ENCODE measurements around the gene ATL3. TPM values are rescaled to one million over a fixed set of nuclear protein-coding genes. Genes with fewer than 3 reads are reported as not detected.
"Not testable (repeated sequence)": the region's sequence is repeated elsewhere in the genome, so short reads cannot be mapped to it uniquely, and the experiment has no call there.

Gene ATL3
- total RNA-seq, 1 experiment from 2014 or later: 55.1 TPM

DNA sequence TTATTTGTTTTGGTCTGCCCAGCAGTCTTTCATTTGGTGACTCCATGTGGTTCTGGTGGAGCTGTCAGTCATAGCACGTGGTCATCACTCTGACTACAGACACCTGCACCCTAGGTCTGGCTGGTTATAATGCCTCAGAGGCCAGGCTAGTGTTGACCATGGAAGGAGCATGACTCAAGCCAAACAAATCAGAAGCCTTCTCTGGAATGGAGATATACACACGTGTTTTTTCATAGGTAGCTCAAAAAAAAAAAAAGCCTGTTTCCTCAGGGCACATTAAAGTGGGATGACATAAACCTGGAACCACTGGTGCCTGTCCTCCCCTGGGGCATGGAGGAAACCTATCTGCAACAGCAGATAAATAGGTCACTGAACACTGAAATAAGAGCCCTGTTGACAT lies 48.9 kb downstream of the ATL3 start:
- peak overlapping the region; percentile 69 for H3K27ac Mint-ChIP-seq (ENCODE audit: unreplicated experiment)
- H3K27me3 Mint-ChIP-seq (ENCODE audit: insufficient read depth, unreplicated experiment): no peaks in the 10 kb centered on the region
- peaks cover 41% of the 10 kb centered on the region for H3K4me1 Mint-ChIP-seq (ENCODE audit: low read depth, unreplicated experiment)
- ChIA-PET CTCF (interaction anchor here (0.7 to 1.4 kb wide), 4 partner anchors 14 to 222 kb away, joined by 3 to 11 read pairs (median 3); no protein-coding TSS in a partner anchor), POLR2A (interaction anchor here (0.6 to 1.0 kb wide), 5 partner anchors 21 to 88 kb away, joined by 3 to 4 read pairs (median 3); partner anchors contain the start of genes PLAAT2 and RTN3)
- intact Hi-C loops (cut with micrococcal nuclease; ENCODE audit: unreplicated experiment): loop anchor here (2.0 to 5.0 kb wide), 2 partner anchors 95 to 132 kb away; partner anchors contain the start of gene PLAAT5
- H3K9me3 ChIP-seq: no peaks in the 10 kb centered on the region
- no peaks in the 10 kb centered on the region for H3K36me3 ChIP-seq (ENCODE audit: control insufficient read depth, insufficient read depth, low read length)
- H3K27me3 ChIP-seq (replicated peaks; ENCODE audit: control insufficient read depth, insufficient read depth, low read length): no peaks in the 10 kb centered on the region
- H3K4me3 ChIP-seq (ENCODE audit: low read depth, low read length): no peak overlapping the region
- no TSS peak for BruUV-seq (replicated peaks)
- TF ChIP-seq, protein P1, sequence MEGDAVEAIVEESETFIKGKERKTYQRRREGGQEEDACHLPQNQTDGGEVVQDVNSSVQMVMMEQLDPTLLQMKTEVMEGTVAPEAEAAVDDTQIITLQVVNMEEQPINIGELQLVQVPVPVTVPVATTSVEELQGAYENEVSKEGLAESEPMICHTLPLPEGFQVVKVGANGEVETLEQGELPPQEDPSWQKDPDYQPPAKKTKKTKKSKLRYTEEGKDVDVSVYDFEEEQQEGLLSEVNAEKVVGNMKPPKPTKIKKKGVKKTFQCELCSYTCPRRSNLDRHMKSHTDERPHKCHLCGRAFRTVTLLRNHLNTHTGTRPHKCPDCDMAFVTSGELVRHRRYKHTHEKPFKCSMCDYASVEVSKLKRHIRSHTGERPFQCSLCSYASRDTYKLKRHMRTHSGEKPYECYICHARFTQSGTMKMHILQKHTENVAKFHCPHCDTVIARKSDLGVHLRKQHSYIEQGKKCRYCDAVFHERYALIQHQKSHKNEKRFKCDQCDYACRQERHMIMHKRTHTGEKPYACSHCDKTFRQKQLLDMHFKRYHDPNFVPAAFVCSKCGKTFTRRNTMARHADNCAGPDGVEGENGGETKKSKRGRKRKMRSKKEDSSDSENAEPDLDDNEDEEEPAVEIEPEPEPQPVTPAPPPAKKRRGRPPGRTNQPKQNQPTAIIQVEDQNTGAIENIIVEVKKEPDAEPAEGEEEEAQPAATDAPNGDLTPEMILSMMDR (IDR thresholded peaks at IDR 0.05; ENCODE audit: insufficient read depth in 1 of 2, low read depth in 1 of 2, low read length in 1 of 2, severe bottlenecking in 1 of 2, unreplicated experiment in 1 of 2): no peak
- peak; percentile 77 to 86 for DNase-seq
- H3K9me3 Mint-ChIP-seq (ENCODE audit: unreplicated experiment): no peaks in the 10 kb centered on the region
- peaks cover 53% of the 10 kb centered on the region for H3K4me1 ChIP-seq
- H3K4me3 Mint-ChIP-seq (ENCODE audit: unreplicated experiment): no peak overlapping the region
- peaks cover 27% of the 10 kb centered on the region for H3K36me3 Mint-ChIP-seq (ENCODE audit: insufficient read depth, unreplicated experiment)

DNA sequence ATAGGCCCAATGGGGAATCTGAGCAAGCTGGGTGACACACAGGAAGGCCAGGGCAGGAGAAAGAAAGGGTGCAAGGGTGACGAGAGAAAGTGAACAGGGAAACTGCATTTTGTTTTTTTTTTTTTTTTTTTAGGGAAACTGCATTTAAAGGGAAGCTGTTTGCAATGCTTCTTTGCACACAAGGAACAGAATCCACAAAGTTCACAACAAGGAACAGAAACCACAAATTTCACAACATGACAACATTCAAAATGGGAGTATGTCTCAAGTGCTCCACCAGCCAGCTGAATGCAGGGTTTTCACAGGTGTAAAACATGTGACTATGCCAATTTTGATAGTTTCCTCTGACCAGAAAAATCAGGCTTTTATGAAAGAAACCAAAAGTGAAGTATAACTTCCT lies 50.1 kb downstream of the ATL3 start:
- Histone ChIP-seq H3K4me3 (ENCODE audit: low read depth, low read length) (no peak overlapping the region), H3K9me3 (no peaks in the 10 kb centered on the region), H3K4me1 (peaks cover 51% of the 10 kb centered on the region), H3K36me3 (ENCODE audit: control insufficient read depth, insufficient read depth, low read length) (no peaks in the 10 kb centered on the region), H3K27me3 (replicated peaks; ENCODE audit: control insufficient read depth, insufficient read depth, low read length) (no peaks in the 10 kb centered on the region)
- no peaks in the 10 kb centered on the region for H3K9me3 Mint-ChIP-seq (ENCODE audit: unreplicated experiment)
- DNase-seq: no peak
- BruUV-seq (replicated peaks): no TSS peak
- peaks cover 44% of the 10 kb centered on the region for H3K4me1 Mint-ChIP-seq (ENCODE audit: low read depth, unreplicated experiment)
- ChIA-PET POLR2A (no interaction called here), CTCF (no interaction called here)
- TF ChIP-seq, protein P1 (IDR thresholded peaks at IDR 0.05; ENCODE audit: insufficient read depth in 1 of 2, low read depth in 1 of 2, low read length in 1 of 2, severe bottlenecking in 1 of 2, unreplicated experiment in 1 of 2): no peak
- peak overlapping the region; percentile 55 for H3K27ac Mint-ChIP-seq (ENCODE audit: unreplicated experiment)
- no peak overlapping the region for H3K4me3 Mint-ChIP-seq (ENCODE audit: unreplicated experiment)
- H3K27me3 Mint-ChIP-seq (ENCODE audit: insufficient read depth, unreplicated experiment): no peaks in the 10 kb centered on the region
- peaks cover 27% of the 10 kb centered on the region for H3K36me3 Mint-ChIP-seq (ENCODE audit: insufficient read depth, unreplicated experiment)
- intact Hi-C loops (cut with micrococcal nuclease; ENCODE audit: unreplicated experiment): loop anchor here (5.0 kb wide), 1 partner anchor 94 kb away; no protein-coding TSS in a partner anchor

DNA sequence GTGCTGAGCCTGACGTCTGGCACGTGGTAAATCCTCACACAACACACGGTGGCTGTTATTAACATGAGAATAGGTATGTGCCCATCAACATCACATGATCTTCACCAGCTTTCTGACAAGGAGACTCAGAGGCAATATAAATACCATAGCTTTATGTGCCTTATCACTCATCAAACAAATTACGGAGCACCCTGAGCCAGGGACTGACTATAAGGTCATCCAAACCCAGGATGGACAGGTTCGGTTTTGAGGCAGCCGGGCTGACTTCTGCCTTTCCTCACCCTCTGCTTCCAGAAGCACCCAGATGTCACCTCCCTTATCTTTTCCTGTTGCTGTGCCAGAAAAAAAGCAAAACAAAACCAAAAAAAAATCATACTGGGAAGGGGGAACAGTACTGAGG lies 51.2 kb downstream of the ATL3 start:
- Histone ChIP-seq H3K27me3 (replicated peaks; ENCODE audit: control insufficient read depth, insufficient read depth, low read length) (no peaks in the 10 kb centered on the region), H3K9me3 (no peaks in the 10 kb centered on the region), H3K4me1 (peaks cover 51% of the 10 kb centered on the region), H3K4me3 (ENCODE audit: low read depth, low read length) (no peak overlapping the region), H3K36me3 (ENCODE audit: control insufficient read depth, insufficient read depth, low read length) (no peaks in the 10 kb centered on the region)
- H3K4me3 Mint-ChIP-seq (ENCODE audit: unreplicated experiment): peak overlapping the region; percentile 44
- H3K4me1 Mint-ChIP-seq (ENCODE audit: low read depth, unreplicated experiment): peaks cover 44% of the 10 kb centered on the region
- no peaks in the 10 kb centered on the region for H3K9me3 Mint-ChIP-seq (ENCODE audit: unreplicated experiment)
- TF ChIP-seq, protein P1 (IDR thresholded peaks at IDR 0.05; ENCODE audit: insufficient read depth in 1 of 2, low read depth in 1 of 2, low read length in 1 of 2, severe bottlenecking in 1 of 2, unreplicated experiment in 1 of 2): no peak
- DNase-seq: peak; percentile 70 to 76
- peak overlapping the region; percentile 55 for H3K27ac Mint-ChIP-seq (ENCODE audit: unreplicated experiment)
- no TSS peak for BruUV-seq (replicated peaks)
- POLR2A ChIA-PET: interaction anchor here (0.7 kb wide), 1 partner anchor 622 kb away, joined by 3 read pairs; no protein-coding TSS in a partner anchor
- CTCF ChIA-PET: interaction anchor here (0.8 to 1.2 kb wide), 2 partner anchors 91 to 326 kb away, joined by 3 to 5 read pairs; no protein-coding TSS in a partner anchor
- intact Hi-C loops (cut with micrococcal nuclease; ENCODE audit: unreplicated experiment): loop anchor here (5.0 kb wide), 1 partner anchor 93 kb away; no protein-coding TSS in a partner anchor
- H3K36me3 Mint-ChIP-seq (ENCODE audit: insufficient read depth, unreplicated experiment): peaks cover 20% of the 10 kb centered on the region
- no peaks in the 10 kb centered on the region for H3K27me3 Mint-ChIP-seq (ENCODE audit: insufficient read depth, unreplicated experiment)

DNA sequence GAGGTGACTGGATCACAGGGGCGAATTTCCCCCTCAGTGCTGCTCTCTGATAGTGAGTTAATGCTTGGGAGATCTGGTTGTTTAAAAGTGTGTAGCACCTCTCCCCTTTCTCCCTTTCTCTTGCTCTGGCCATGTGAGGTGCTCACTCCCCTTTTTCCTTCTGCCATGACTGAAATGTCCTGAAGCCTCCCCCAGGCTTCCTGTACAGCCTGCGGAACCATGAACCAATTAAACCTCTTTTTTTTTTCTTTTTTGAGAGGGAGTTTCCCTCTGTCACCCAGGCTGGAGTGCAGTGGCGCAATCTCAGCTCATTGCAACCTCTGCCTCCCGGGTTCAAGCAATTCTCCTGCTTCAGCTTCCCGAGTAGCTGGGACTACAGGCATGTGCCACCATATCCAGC lies 53.5 kb downstream of the ATL3 start:
- POLR2A ChIA-PET; H3K9me3 Mint-ChIP-seq (ENCODE audit: unreplicated experiment); DNase-seq; BruUV-seq (replicated peaks); H3K27me3 Mint-ChIP-seq (ENCODE audit: insufficient read depth, unreplicated experiment); H3K4me3 ChIP-seq (ENCODE audit: low read depth, low read length); H3K9me3 ChIP-seq; intact Hi-C loops (cut with micrococcal nuclease; ENCODE audit: unreplicated experiment); H3K27me3 ChIP-seq (replicated peaks; ENCODE audit: control insufficient read depth, insufficient read depth, low read length); H3K36me3 ChIP-seq (ENCODE audit: control insufficient read depth, insufficient read depth, low read length): not testable (repeated sequence)
- peaks cover 34% of the 10 kb centered on the region for H3K4me1 ChIP-seq
- peaks cover 17% of the 10 kb centered on the region for H3K36me3 Mint-ChIP-seq (ENCODE audit: insufficient read depth, unreplicated experiment)
- H3K27ac Mint-ChIP-seq (ENCODE audit: unreplicated experiment): peak overlapping the region; percentile 42
- peaks cover 31% of the 10 kb centered on the region for H3K4me1 Mint-ChIP-seq (ENCODE audit: low read depth, unreplicated experiment)
- peak overlapping the region; percentile 6 for H3K4me3 Mint-ChIP-seq (ENCODE audit: unreplicated experiment)
- CTCF ChIA-PET: interaction anchor here (0.7 kb wide), 2 partner anchors 12 to 321 kb away, joined by 3 to 5 read pairs; no protein-coding TSS in a partner anchor
